HG02870 (cell line): ENCODE measurements around the gene AMBRA1.
A peak's percentile ranks its signal among the peaks of the same experiment; 100 is the strongest.

Source experiments
- ATAC-seq: cut with Tn5 transposase; IDR thresholded peaks from one replicate; pipeline ENCODE4 v1.9.1; 2021; ENCODE audit warnings: mild to moderate bottlenecking, moderate library complexity; ENCODE audit not compliant: unreplicated experiment

AMBRA1 gene

DNA sequence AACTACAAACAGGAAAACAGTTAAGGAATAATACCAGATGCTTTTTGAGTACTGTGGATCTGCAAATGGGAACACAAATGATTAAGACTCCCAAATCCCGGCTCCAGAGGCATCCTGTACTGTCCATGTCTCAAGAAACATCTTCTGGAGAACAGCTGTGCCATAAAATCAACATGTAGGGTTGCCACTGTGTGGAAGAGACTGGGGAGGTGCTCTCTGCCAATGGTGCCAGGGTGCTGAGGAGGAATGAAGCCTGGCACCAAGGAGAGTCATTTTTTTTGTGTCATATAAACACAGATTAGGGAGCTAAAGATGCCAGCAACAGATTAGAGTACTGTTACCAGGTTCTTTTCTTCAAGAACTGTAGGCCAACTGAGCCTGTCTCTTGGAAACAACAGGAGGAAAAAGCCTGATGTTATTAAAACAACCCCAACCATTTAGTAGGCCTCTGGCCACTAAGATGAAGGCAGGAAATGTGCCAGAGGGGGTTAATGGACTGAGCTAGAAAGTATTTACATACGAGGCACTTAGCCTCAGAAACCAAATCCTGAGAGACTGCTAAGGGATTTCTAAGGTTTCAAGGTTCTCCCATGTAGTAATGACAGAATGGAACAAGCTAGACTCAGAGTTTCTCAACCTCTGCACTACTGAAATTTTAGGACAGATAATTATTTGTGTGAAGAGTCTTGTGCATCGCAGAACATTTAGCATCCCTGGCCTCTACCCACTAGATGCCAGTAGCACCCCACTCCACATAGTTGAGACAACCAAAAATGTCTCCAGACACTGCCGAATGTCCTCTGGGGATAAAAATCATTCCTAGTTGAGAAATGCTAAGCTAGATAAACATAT, 147.7 kb downstream of the AMBRA1 start:
- ATAC-seq, result no peak

DNA sequence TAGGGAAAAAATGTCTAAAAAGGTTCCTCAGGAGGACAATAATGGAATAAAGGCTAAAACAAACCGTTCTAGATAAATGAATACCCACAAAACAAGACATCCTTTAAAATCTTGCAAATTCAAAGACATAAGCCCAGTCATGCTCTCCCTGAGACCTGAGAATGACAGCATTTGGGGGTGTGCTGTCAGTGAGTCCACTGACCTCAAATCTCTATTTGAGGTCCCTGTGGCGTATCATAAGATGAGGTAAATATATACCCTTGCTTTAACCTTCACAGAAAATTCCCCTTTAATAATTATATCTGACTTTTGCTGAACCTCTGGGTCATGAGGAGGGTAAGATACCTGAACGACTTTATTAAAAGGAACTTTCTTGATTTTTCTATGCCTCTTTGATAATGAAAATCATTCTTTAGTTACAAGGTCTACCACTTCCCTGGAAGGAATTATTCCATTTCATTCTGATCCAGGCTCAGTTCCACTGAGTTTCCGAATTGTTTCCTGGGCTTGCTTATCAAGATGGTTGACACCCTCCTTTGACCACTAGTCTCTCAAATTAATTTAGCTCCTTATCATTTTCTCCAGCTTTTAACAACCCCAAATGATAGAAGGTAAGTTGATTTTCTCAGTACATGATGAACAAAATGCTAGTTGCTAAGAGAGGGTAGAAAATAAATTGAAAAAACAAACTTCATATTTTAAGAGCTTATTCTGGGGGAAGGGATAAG, 148.5 kb downstream of the AMBRA1 start:
- no peak for ATAC-seq

DNA sequence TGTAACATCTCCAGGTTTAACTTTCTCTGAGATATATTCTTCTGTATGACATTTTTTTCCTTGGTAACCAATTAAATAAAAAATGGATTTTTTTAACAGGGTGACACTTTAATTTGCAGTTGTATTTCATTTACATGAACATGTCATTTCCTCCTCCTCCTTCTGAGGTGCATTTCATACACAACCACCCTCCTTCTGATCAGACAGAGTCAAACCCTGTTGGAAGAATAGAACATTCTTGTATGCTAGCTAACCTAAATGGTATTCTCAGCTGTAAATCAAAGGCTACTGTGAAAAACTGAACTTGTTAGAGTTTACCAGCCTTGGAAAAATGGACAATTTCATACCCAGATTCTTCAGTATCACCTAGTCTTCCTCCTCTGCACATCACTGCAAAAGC, 149.5 kb downstream of the AMBRA1 start:
- no peak for ATAC-seq

DNA sequence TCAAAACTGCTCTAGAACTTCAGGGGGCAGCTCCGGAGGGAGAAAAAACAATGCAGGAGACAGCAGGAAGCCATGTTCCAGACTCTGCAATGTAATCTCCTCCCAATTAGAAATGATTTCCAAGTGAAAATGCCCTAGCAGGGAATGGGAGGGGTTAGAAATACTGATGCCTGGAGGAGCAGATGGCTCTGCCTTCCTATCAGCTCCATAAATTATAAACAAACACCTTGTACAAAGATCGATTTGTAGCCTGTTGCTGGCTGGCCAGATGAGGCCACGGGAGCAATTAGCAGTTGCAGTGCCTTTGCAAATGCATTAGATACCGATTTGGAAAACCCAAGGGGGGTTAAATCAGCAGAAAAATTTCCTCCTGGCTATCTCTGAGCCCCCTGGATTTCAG, 155.6 kb downstream of the AMBRA1 start:
- ATAC-seq, result no peak

DNA sequence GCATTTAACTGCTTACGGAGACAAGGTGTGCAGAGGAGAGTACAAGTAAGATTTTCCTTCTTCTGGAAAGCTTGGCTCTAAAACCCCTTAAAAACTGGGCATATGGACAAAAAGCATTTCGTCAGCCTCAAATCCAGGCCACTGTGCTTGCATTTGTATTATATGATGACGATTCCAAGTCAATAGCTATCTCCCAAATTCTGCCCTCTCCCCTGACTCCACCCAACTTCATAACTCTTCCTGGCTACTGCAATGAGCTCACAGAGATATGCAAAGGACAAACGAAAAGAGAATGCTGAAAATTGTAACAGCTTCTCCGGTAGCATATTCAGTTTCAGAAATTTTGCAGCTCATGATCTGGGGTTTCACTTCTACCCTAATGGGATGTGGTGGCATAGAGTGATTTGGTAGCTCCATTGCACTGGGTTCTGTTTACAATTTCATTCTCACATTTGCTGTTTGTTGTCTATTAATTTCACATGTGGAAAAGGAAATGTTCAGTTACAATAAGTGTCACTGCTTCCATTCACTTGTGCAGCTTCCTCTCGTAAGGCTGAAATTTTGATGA, 156.6 kb downstream of the AMBRA1 start:
- peak; percentile 50 for ATAC-seq

DNA sequence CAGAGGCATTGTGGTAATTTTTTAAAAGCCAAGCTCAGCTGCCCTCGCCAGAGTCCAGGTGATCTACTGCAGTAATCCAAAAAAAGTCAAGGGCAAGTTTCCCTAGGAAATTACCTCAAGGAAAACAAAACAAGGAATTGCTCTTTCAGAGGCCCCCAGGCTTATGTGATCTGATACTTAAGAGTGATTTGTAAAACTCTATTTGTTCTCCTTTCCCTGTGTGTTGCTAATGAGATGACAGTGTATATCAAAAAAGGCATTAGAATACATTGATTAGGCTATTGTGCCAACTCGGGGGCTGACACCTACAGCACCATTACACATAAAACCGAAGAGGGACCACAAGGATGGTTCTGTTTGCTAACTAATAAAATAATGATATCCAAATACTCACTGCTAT, 157.7 kb downstream of the AMBRA1 start:
- ATAC-seq, result no peak

DNA sequence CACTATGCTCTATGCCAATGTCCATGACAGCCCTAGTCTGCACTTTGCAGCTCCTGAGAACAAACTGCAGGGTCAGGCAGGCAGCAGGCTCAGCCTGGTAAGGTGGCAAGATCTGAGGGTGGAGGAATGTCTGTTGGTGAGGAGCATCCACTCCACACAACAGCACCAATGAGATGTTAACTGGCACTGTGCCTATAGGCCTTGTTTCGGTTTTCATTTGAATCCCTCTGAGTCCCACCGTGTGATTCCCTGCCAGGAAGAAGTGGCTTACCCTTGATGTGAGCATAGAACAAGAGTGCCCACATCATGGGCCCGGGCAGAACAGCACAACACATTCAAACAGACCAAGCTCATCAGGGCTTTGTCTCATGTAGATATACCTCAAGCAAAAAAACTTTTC, 158.1 kb downstream of the AMBRA1 start:
- ATAC-seq, result no peak

DNA sequence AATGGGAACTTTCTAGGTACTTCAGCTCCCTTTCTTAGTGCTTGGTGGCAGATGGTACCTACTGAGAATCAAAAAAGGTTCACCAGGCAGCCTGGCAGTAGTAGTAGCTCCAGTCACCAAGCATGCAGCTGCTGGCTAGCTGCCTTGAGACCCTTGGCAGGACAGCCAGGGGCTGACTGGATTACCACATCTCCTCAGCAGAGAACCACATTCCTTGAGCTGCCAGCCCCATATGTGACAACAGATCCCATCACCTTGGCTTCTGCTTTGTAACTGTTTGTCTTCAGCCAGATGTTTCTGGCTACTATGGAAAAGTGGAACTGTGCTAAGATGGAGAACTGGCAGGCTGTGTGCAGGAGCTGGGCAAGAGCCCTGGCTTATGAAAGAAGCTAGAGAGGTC, 162.6 kb downstream of the AMBRA1 start:
- no peak for ATAC-seq

DNA sequence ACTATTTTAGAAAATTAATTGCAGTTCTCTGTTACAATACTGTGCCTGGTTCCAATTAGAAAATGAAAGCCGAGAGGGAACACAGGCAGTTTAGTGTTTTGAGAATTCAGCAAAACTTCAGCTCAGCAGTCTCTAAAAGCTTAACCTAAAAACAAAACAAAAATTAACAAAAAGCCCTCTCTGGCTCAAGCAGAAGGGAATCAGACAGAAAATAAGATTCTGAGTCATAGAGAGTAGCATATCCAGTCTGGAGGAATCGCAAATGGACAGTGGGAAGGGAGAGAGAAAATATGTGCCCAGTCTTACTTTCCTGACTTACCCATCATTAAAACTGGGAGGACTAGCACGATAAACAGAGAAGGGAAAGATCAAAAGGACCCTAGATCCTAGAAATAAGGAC, 164.1 kb downstream of the AMBRA1 start:
- no peak for ATAC-seq

DNA sequence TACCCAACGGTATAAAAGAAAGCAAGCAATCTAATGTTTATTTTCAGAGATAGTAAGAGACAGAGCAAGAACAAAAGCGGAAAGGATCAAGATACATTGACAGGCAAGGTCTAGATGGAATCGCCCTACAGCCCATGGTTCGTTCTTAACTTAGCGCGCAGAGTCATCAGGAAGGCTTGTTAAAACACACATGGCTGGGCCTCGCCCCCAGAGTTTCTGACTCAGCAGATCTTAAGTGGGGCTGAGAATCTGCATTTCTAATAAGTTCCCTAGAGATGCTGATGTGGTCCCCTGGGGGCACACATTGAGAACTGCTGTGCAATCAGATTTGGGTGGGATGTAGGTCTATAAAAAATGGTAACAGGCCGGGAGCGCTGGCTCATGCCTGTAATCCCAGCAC, 166.5 kb downstream of the AMBRA1 start:
- ATAC-seq, result no peak

DNA sequence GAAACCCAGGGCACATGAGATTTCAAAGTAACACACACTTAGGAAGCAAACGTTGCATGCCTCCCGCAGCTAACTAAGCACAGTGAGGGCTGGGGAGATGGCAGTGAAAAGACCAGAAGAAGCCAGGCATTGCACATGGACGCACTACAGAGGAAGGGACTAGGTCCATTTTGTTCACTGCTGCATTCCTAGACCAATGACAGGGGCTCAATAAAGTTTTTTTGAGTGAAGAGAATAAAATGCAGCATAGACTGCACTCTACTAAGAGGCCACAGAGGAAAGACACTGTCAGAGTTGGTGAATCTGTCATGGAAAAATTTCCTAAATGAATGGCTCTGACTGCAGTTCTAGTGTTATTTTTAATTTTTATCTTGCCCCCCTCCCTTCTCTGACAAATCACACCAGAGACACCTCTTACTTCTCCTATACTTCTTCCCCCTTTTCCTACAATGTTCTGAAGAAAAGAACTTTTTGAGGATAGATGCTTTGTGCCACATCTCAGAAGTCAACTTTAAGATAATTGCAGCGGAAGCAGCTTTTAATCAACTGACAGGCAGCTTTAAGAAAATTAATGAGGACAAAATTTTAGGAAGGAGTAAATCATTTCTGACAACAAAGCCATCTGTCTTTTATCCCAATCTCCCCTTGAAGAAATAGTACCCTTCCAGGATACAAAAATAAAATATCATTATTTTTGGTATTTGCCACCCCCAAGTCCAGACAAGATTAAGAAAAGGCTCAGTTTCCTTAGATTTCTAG, 167.4 kb downstream of the AMBRA1 start:
- ATAC-seq, result no peak

DNA sequence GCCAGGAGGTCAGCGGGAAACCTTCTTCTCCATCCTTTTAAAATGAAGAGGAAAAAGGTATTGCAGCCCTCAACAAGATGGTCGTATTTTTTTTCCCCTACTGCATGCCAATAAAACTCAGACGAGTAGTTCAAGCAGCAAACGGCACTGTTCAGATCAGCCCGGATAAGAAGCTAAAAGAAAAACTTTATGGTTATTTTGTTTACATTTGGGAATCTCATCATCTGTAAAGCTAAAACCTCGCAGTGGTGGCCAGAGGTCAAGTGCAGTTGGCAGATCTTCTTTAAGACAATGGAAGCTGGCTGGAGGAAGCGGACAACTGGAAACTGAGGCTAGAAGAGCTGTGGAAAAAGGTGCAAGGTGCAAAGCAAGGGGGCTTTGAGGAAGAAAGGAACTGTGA, 171.2 kb downstream of the AMBRA1 start:
- ATAC-seq, result no peak

DNA sequence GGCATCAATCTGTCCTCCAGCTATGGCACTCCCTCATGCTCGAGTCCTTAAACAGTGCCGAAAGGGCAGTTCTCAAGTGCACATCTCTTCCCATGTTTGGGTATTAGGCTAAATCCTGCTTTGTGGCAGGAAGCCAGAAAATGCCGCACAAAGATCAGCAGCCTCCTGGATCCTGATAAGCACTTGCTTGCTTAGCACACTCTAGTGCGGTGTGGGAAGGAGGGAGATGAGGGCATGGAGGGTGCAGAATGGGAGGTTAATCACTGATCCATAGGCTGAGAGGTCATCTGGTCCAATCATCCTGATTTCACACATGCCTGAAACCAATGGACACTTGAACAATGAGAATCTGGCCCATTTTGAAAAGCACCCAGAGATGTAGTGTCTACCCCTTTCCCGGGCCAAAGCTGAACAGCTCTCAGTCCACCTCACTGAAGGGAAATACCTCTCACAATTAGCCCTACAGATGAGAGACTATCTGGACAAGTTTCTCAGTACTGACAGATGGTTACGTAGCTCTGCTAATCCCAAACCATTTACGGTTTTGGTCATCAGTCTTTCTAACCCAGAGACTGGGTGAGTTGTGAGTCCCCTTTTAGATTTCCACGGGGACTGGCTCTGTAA, 172.5 kb downstream of the AMBRA1 start:
- ATAC-seq, result no peak

DNA sequence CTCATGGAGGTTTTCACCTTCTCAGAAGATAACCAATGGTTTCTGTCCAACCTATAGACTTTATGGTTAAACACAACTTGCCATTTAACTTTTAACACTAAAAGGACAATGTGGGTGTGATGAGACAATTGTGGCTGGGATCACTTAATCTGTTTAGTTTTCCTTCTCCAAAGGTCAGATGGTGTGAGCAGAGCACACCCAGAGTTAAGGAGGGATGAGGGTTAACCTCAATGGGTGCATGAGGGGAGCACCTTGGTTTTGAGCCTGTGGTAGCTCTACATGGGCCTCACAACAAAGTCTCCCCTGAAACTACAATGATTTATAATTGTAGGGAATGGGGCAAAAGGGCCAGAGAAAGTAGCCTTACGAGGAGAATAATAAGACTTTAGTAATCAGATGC, 173.3 kb downstream of the AMBRA1 start:
- no peak for ATAC-seq

DNA sequence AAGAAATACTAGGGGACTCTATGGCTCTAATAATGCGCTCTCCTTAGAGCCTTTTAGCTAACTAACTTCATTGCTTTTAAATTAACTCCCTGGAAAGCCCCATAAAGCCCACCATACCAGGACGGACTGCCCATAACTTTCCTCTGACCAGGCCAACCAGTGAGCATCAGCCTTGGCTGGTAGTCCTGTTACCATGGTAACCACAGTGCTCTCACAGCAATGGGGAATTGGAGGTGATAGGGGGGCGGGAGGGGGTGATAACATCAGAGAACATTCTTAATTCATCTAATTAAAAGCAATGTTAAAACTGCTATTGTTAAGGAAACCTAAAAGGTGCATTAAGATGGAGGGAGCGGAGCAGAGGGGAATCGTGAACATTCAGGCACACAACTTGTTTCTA, 175.1 kb downstream of the AMBRA1 start:
- ATAC-seq, result no peak

DNA sequence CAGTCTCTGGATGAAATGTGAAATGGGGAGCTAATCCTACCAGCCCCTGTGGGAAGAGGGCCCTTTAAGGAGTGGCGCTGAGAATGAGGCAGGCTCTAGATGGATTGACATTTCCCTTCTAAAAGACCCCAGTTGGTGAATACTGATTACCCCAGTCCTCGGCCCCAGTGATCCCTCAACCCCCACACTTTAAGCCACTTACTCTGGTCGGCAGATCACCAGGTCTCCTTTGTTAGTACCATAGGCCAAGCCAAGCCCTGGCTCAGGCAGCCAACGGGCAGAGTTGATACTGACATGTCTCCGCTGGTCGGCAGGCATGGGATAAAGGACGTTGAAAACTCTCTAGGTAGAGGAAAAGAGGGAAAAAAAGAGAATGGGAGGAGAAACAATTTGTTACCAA, 176.1 kb downstream of the AMBRA1 start:
- no peak for ATAC-seq

DNA sequence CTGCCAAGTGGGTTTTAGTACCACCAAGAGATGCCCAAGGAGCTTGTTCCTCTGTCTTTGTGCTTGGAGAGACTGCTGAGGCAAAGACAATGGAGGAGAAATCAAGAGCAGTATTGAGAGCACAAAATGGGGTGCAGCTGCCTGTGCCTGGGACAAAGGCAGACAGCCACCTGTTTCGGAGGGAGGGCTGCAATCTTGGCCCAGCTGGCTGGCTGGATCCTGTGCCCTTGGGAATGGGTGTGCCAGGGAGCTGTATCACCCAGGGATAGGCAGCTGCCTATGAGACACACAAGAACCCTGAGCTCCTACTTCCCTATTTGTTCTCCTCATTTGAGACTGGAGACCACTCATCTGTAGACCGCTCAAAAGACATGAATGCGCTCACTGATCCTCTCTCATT, 178.9 kb downstream of the AMBRA1 start:
- no peak for ATAC-seq

DNA sequence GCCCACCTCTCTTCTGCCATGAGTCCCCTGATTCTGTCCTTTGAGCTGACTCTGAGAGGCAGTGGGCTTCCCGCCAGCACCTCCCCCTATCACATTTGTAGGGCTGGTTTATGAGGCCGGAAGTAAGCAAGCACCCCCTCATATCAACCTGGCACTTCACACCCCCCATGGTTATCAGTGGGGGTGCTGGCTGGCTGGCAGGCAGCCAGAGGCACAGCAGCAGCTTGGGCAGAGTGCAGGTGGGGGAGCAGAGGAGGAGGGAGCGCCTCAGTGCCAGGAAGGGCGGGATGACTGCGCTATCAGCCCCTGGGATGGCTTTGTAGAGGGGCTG, 179.4 kb downstream of the AMBRA1 start:
- no peak for ATAC-seq

DNA sequence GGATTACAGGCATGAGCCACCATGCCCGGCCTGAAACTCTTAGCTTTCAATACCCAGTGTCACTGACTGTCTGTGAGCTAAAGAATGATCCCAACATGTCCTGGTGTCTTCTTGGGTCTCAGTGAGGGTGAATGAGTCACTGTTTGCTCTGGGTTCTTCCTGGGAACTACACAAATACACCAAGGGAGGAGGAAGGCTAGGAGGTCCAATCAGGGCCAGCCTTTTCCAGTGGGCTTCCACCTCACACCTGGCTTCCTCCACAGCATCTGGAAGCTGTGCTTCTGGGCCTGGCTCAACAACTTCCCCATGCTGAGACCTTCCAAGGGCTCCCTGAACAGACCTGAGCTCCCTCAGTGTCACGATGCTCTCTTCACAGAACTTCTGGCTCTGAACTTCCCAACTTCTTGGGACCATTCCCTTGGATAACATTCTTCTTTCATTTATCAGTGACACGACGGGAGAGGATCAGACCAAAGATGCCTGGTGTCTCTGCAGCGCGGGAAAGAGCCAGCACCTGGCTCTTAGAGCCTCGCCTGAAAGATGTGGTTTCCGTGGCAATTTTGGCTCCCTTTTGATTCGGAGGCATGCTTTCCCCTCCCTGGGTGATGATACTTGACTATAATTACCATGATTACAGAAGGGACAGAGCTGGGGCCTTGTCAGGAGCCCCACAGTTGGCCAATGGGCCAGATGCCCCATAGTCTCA, 179.9 kb downstream of the AMBRA1 start:
- ATAC-seq, result no peak

DNA sequence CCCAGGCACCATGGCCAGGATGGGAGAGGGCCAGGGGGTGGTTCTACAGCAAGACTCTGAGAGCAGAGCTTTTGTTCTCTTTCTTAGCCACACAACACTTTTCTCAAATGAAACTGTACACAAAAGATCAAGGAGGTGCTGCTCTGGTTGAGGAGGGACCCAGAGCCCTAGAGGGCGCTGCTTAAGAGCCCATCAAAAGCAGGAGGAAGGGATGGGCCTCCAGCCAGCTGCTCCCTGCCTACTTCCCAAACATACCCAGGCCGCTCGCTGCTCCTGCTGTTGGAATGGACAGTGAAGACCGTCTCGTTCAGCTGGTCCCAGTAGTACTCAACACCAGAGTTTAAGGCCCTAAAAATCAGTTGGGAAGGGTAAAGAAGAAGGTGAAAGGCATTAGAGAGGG, 183.8 kb downstream of the AMBRA1 start:
- no peak for ATAC-seq
